ENCODE measurements around the gene SPATA46. TPM values are rescaled to one million over a fixed set of nuclear protein-coding genes. Genes with fewer than 3 reads are reported as not detected.

The SPATA46 gene
- total and polyA plus RNA-seq, 11 donors: not detected

- no peaks in the 10 kb centered on the region for H3K36me3 ChIP-seq
- no peak overlapping the region for H3K27ac ChIP-seq
- H3K4me1 ChIP-seq: peaks cover 0 to 10% (median 0%) of the 10 kb centered on the region in 12 donors
- no peaks in the 10 kb centered on the region for H3K9me3 ChIP-seq
- H3K27me3 ChIP-seq: peaks cover 0 to 2% (median 0%) of the 10 kb centered on the region in 9 donors
- ATAC-seq (no peak), DNase-seq (no peak)
- TF ChIP-seq, protein P1, sequence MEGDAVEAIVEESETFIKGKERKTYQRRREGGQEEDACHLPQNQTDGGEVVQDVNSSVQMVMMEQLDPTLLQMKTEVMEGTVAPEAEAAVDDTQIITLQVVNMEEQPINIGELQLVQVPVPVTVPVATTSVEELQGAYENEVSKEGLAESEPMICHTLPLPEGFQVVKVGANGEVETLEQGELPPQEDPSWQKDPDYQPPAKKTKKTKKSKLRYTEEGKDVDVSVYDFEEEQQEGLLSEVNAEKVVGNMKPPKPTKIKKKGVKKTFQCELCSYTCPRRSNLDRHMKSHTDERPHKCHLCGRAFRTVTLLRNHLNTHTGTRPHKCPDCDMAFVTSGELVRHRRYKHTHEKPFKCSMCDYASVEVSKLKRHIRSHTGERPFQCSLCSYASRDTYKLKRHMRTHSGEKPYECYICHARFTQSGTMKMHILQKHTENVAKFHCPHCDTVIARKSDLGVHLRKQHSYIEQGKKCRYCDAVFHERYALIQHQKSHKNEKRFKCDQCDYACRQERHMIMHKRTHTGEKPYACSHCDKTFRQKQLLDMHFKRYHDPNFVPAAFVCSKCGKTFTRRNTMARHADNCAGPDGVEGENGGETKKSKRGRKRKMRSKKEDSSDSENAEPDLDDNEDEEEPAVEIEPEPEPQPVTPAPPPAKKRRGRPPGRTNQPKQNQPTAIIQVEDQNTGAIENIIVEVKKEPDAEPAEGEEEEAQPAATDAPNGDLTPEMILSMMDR (IDR thresholded peaks at IDR 0.05): no peak
- TF ChIP-seq POLR2A (IDR thresholded peaks at IDR 0.05): no peak
- H3K4me3 ChIP-seq: no peak overlapping the region
- intact Hi-C loops (cut with DNase I): no loop called here
- WGBS, 4 donors: 86 to 95% (median 87%) methylated on average over 2 of the region's 2 CpGs
These were observed 30.2 kb upstream of the SPATA46 start for GRCh38 chr1:162406811-162407210.

GRCh38 chr1:162405800-162406199 is 29.1 kb upstream of the SPATA46 start:
- no peak overlapping the region for H3K4me3 ChIP-seq
- TF ChIP-seq, protein P1 (IDR thresholded peaks at IDR 0.05): no peak
- no peak for TF ChIP-seq POLR2A (IDR thresholded peaks at IDR 0.05)
- H3K27me3 ChIP-seq: peaks cover 0 to 4% (median 0%) of the 10 kb centered on the region in 9 donors
- intact Hi-C loops (cut with DNase I): no loop called here
- H3K4me1 ChIP-seq: peaks cover 0 to 10% (median 0%) of the 10 kb centered on the region in 12 donors
- no peak for DNase-seq
- peak in 1 of 4 donors; percentile 48 for ATAC-seq
- H3K9me3 ChIP-seq: no peaks in the 10 kb centered on the region
- WGBS, 4 donors: 57 to 66% (median 65%) methylated on average over 5 of the region's 5 CpGs
- H3K36me3 ChIP-seq: no peaks in the 10 kb centered on the region
- no peak overlapping the region for H3K27ac ChIP-seq

- Histone ChIP-seq H3K4me3 (no peak overlapping the region), H3K36me3 (no peaks in the 10 kb centered on the region), H3K4me1 (peaks cover 0 to 10% (median 0%) of the 10 kb centered on the region in 12 donors), H3K9me3 (no peaks in the 10 kb centered on the region), H3K27ac (no peak overlapping the region), H3K27me3 (peaks cover 0 to 10% (median 0%) of the 10 kb centered on the region in 9 donors)
- WGBS, 4 donors: 60 to 70% (median 66%) methylated on average over 5 of the region's 5 CpGs
- DNase-seq (no peak), ATAC-seq (peak in 1 of 4 donors; percentile 80)
- intact Hi-C loops (cut with DNase I): no loop called here
- TF ChIP-seq, protein P1 (IDR thresholded peaks at IDR 0.05): no peak
- TF ChIP-seq POLR2A (IDR thresholded peaks at IDR 0.05): no peak
These were observed 28.0 kb upstream of the SPATA46 start for GRCh38 chr1:162404550-162405160.

DNA sequence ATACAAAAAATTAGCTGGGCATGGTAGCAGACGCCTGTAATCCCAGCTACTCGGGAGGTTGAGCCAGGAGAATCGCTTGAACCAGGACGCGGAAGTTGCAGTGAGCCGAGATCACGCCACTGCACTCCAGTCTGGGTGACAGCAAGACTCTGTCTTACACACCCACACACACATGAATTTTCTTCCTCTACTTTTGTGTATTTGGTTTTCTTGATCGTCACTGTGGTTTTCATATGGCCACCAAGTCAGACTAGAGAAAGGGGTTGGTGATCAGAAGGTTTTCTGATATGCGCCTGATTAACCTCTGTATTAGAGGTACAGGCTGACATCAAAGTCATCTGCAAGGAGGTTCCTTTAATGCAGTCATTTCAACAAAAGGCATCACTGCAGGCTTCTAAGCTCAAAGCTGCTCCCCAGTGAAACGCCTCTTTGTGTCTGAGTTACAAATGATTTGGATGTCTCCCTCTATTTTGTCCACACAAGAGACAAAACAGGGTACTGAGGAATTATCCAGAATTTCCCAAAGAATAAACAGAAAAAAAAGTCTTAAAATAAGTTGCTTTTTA is 24.2 kb upstream of the SPATA46 start:
- peaks cover 0 to 20% (median 0%) of the 10 kb centered on the region in 9 donors for H3K27me3 ChIP-seq
- H3K9me3 ChIP-seq: no peaks in the 10 kb centered on the region
- ATAC-seq (no peak), DNase-seq (no peak)
- H3K27ac ChIP-seq: no peak overlapping the region
- H3K4me1 ChIP-seq: peaks cover 0 to 10% (median 0%) of the 10 kb centered on the region in 12 donors
- 87 to 92% (median 89%) methylated on average over 10 of the region's 10 CpGs for WGBS, 4 donors
- no peak for TF ChIP-seq POLR2A (IDR thresholded peaks at IDR 0.05)
- TF ChIP-seq, protein P1 (IDR thresholded peaks at IDR 0.05): no peak
- no peak overlapping the region for H3K4me3 ChIP-seq
- no peaks in the 10 kb centered on the region for H3K36me3 ChIP-seq
- intact Hi-C loops (cut with DNase I): no loop called here
